Kidney tubule cell (primary cell): ENCODE results near the gene ZBTB7C.

Experiments
- DNase-seq: peaks from one replicate; pipeline ENCODE4 v3.0.0-alpha.2; 2018; ENCODE audit warnings: low spot score

The ZBTB7C gene

GRCh38 chr18:48324651-48325050 is 84.5 kb downstream of the ZBTB7C start:
- peak; percentile 30 for DNase-seq

- DNase-seq = no peak
Measured at GRCh38 chr18:48323151-48323550, 86.0 kb downstream of the ZBTB7C start.

- no peak for DNase-seq
Measured at GRCh38 chr18:48321536-48321935, 87.6 kb downstream of the ZBTB7C start.

- no peak for DNase-seq
Measured at GRCh38 chr18:48321121-48321520, 88.1 kb downstream of the ZBTB7C start.

GRCh38 chr18:48320639-48320945 is 88.6 kb downstream of the ZBTB7C start:
- no peak for DNase-seq

GRCh38 chr18:48319801-48320638 is 89.2 kb downstream of the ZBTB7C start:
- DNase-seq = peak; percentile 59

GRCh38 chr18:48318436-48318835 is 90.7 kb downstream of the ZBTB7C start:
- DNase-seq = no peak

GRCh38 chr18:48317781-48318381 is 91.3 kb downstream of the ZBTB7C start:
- no peak for DNase-seq

GRCh38 chr18:48316177-48316576 is 93.0 kb downstream of the ZBTB7C start:
- DNase-seq = no peak

- DNase-seq = no peak
Measured at GRCh38 chr18:48314690-48315089, 94.5 kb downstream of the ZBTB7C start.

- DNase-seq = no peak
Measured at GRCh38 chr18:48313792-48314191, 95.4 kb downstream of the ZBTB7C start.

GRCh38 chr18:48312066-48312465 is 97.1 kb downstream of the ZBTB7C start:
- DNase-seq = no peak

GRCh38 chr18:48310999-48311398 is 98.2 kb downstream of the ZBTB7C start:
- DNase-seq = no peak

GRCh38 chr18:48310353-48310752 is 98.8 kb downstream of the ZBTB7C start:
- no peak for DNase-seq

GRCh38 chr18:48308755-48309575 is 100.2 kb downstream of the ZBTB7C start:
- DNase-seq = no peak

- DNase-seq = no peak
Measured at GRCh38 chr18:48308027-48308635, 101.1 kb downstream of the ZBTB7C start.

GRCh38 chr18:48306838-48307237 is 102.3 kb downstream of the ZBTB7C start:
- DNase-seq = no peak

GRCh38 chr18:48304906-48305693 is 104.1 kb downstream of the ZBTB7C start:
- no peak for DNase-seq

GRCh38 chr18:48303883-48304282 is 105.3 kb downstream of the ZBTB7C start:
- DNase-seq = no peak

GRCh38 chr18:48302736-48303135 is 106.4 kb downstream of the ZBTB7C start:
- no peak for DNase-seq

- peak; percentile 25 for DNase-seq
Measured at GRCh38 chr18:48300463-48300961, 108.7 kb downstream of the ZBTB7C start.
